Vagina (tissue), 2 donors: ENCODE measurements around the gene INSYN1.

Source experiments
- POLR2A ChIP-seq, 2 donors: fragments of 450-650 bp; IDR thresholded peaks; one replicate each; pipeline ENCODE4 v1.6.1; 2017; ENCODE audit warnings: antibody characterized with exemption in 2 of 2, mild to moderate bottlenecking in 2 of 2, moderate library complexity in 2 of 2
- POLR2AphosphoS5 ChIP-seq, 2 donors: sonication (generic); formaldehyde crosslinking; IDR thresholded peaks; one replicate each; pipeline ENCODE4 v1.9.0; 2017; ENCODE audit warnings: antibody characterized with exemption in 2 of 2, mild to moderate bottlenecking in 2 of 2, low read depth in 1 of 2; ENCODE audit not compliant: insufficient read depth in 1 of 2
- TF ChIP-seq, protein P1 (sequence below), 3 experiments: fragments of 450-650 bp in 2 of 3; fragments of 200-600 bp in 1 of 3; sonication (generic) in 1 of 3; IDR thresholded peaks; one replicate each; pipeline ENCODE4 v1.5.1; 2017 to 2019; ENCODE audit warnings: antibody characterized with exemption in 3 of 3, mild to moderate bottlenecking in 2 of 3, moderate library complexity in 2 of 3

GRCh38 chr15:73691396-73691795 lies 61.8 kb downstream of the INSYN1 start:
- TF ChIP-seq, protein P1, sequence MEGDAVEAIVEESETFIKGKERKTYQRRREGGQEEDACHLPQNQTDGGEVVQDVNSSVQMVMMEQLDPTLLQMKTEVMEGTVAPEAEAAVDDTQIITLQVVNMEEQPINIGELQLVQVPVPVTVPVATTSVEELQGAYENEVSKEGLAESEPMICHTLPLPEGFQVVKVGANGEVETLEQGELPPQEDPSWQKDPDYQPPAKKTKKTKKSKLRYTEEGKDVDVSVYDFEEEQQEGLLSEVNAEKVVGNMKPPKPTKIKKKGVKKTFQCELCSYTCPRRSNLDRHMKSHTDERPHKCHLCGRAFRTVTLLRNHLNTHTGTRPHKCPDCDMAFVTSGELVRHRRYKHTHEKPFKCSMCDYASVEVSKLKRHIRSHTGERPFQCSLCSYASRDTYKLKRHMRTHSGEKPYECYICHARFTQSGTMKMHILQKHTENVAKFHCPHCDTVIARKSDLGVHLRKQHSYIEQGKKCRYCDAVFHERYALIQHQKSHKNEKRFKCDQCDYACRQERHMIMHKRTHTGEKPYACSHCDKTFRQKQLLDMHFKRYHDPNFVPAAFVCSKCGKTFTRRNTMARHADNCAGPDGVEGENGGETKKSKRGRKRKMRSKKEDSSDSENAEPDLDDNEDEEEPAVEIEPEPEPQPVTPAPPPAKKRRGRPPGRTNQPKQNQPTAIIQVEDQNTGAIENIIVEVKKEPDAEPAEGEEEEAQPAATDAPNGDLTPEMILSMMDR (IDR thresholded peaks at IDR 0.05), result peak in 1 of 3 experiments; percentile 19
- TF ChIP-seq POLR2A (IDR thresholded peaks at IDR 0.05), result no peak
- TF ChIP-seq POLR2AphosphoS5 (IDR thresholded peaks at IDR 0.05; ENCODE audit: insufficient read depth in 1 of 2, low read depth in 1 of 2), result peak in 1 of 2 donors; percentile 48
